Kidney (tissue), 14 donors: Measurements from ENCODE around the gene FHAD1. TPM values are rescaled to one million over a fixed set of nuclear protein-coding genes. Genes with fewer than 3 reads are reported as not detected.

ENCODE experiments used
- DNase-seq, 5 donors: peaks; one replicate each; pipeline ENCODE4 v3.0.0-alpha.2; 2013 to 2020
- FAIRE-seq: peaks from 2 replicates; lab custom pipeline; 2012; peaks lifted over from hg19 to GRCh38; lab: Jason Lieb, UNC
- H3K27ac ChIP-seq, 2 donors: one replicate each; pipeline ENCODE4 v1.7.0; 2013; ENCODE audit warnings: low read depth in 2 of 2, low read length in 2 of 2, inconsistent platforms in 1 of 2
- H3K27me3 ChIP-seq: one replicate; pipeline ENCODE4 v1.7.1; 2013; ENCODE audit warnings: low read length, inconsistent platforms; ENCODE audit not compliant: control insufficient read depth, insufficient read depth
- H3K36me3 ChIP-seq, 3 donors: one replicate each; pipeline versions ENCODE4 v1.7.0 to v1.7.1; 2013; ENCODE audit warnings: low read length in 3 of 3, control low read depth in 1 of 3, inconsistent platforms in 1 of 3; ENCODE audit not compliant: insufficient read depth in 3 of 3, control insufficient read depth in 2 of 3
- H3K4me1 ChIP-seq, 3 donors: one replicate each; pipeline versions ENCODE4 v1.7.0 to v1.7.1; 2013; ENCODE audit warnings: low read length in 3 of 3, inconsistent platforms in 1 of 3, low read depth in 1 of 3; ENCODE audit not compliant: control insufficient read depth in 2 of 3, insufficient read depth in 2 of 3
- H3K4me3 ChIP-seq, 3 donors: one replicate each; pipeline versions ENCODE4 v1.7.0 to v1.8.1; 2013; ENCODE audit warnings: low read length in 3 of 3, control low read depth in 1 of 3, inconsistent platforms in 1 of 3
- H3K9ac ChIP-seq, 3 donors: one replicate each; pipeline versions ENCODE4 v1.7.0 to v1.7.1; 2013; ENCODE audit warnings: low read length in 3 of 3, control low read depth in 1 of 3, inconsistent platforms in 1 of 3
- H3K9me3 ChIP-seq, 3 donors: one replicate each; pipeline versions ENCODE4 v1.7.0 to v1.7.1; 2013; ENCODE audit warnings: low read length in 3 of 3, control low read depth in 1 of 3, inconsistent platforms in 1 of 3; ENCODE audit not compliant: control insufficient read depth in 2 of 3, insufficient read depth in 1 of 3
- intact Hi-C: fragments of 100-400 bp; cut with DNase I; formaldehyde crosslinking; loops from one replicate; pipeline ENCODE4 v1.11.1; 2022
- polyA plus RNA-seq: library from polyadenylated mRNA; stranded (reverse); fragments of 350-450 nt; fragmentation: Illumina TruSeq; extraction: RNeasy Lipid Tissue Mini Kit (QIAGEN cat#74804); gene quantifications from one replicate; pipeline ENCODE4 v1.2.3, GENCODE V29; 2014; ENCODE audit warnings: low read depth, low replicate concordance; ENCODE audit not compliant: insufficient read depth
- total RNA-seq: library from RNA; stranded (reverse); fragmentation: NEBNext Ultra II Directional; extraction: Animal tissue kit (Norgen Biotek cat#: 25700); gene quantifications from one replicate; pipeline ENCODE4 v1.2.1, GENCODE V29; 2021
- TF ChIP-seq, protein P1 (sequence below): IDR thresholded peaks from 3 replicates; pipeline ENCODE4 v1.5.1; 2012; ENCODE audit warnings: mild to moderate bottlenecking, moderate library complexity, borderline replicate concordance; ENCODE audit not compliant: insufficient read depth; ENCODE audit errors: extremely low read depth
- donor health status: control.
- donor health status: control.
- donor health status: control.
- donor health status: control.
- donor health status: control.
- donor health status: DM: yes; HTN: yes; CAD: no.
- donor health status: Normal renal cell carcinoma (clear cell type).

FHAD1 gene
- total and polyA plus RNA-seq, 2 donors from 2014 or later = 0.84 to 4.2 TPM

DNA sequence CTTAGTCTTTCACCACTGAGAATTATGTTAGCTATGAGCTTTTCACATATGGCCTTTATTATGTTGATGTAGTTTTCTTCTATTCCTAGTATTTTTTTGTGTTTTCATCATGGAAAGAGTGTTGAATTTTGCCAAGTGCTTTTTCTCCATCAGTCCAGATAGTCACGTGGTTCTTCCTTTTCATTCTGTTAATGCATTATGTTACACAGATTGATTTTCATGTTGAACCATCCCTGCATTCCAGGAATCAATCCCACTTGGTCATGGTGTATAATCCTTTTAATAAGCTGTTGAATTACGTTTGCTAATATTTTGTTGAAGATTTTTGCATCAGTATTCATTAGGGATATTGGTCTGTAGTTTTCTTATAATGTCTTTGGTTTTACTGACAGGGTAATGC, 17.7 kb downstream of the FHAD1 start:
- TF ChIP-seq, protein P1, sequence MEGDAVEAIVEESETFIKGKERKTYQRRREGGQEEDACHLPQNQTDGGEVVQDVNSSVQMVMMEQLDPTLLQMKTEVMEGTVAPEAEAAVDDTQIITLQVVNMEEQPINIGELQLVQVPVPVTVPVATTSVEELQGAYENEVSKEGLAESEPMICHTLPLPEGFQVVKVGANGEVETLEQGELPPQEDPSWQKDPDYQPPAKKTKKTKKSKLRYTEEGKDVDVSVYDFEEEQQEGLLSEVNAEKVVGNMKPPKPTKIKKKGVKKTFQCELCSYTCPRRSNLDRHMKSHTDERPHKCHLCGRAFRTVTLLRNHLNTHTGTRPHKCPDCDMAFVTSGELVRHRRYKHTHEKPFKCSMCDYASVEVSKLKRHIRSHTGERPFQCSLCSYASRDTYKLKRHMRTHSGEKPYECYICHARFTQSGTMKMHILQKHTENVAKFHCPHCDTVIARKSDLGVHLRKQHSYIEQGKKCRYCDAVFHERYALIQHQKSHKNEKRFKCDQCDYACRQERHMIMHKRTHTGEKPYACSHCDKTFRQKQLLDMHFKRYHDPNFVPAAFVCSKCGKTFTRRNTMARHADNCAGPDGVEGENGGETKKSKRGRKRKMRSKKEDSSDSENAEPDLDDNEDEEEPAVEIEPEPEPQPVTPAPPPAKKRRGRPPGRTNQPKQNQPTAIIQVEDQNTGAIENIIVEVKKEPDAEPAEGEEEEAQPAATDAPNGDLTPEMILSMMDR = no peak
- Histone ChIP-seq H3K4me3 (no peak overlapping the region), H3K9me3 (peaks cover 0 to 2% (median 0%) of the 10 kb centered on the region in 3 donors), H3K27me3 (no peaks in the 10 kb centered on the region), H3K4me1 (peaks cover 0 to 9% (median 0%) of the 10 kb centered on the region in 3 donors), H3K36me3 (no peaks in the 10 kb centered on the region), H3K27ac (no peak overlapping the region), H3K9ac (no peak overlapping the region)
- FAIRE-seq (no peak), DNase-seq (no peak)
- intact Hi-C loops = no loop called here

DNA sequence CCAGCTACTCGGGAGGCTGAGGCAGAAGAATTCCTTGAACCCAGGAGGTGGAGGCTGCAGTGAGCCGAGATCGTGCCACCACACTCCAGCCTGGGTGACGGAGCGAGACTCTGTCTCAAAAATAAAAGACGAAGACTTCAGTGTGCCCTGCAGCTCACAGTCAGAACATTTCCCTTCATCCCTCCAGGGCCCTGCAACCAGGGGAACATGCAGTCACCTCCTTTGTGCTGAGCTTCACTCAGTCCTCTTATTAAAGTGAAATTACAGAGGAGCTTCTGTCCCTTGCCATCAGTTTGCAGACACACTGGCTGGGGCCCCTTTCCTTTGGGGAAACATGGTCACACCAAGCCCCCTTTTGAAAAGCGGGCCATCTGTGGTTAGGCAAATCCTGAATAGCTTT, 24.2 kb downstream of the FHAD1 start:
- no peak overlapping the region for H3K9ac ChIP-seq
- H3K27me3 ChIP-seq = no peaks in the 10 kb centered on the region
- no peak for FAIRE-seq
- H3K36me3 ChIP-seq = no peaks in the 10 kb centered on the region
- TF ChIP-seq, protein P1 = no peak
- peaks cover 0 to 4% (median 0%) of the 10 kb centered on the region in 3 donors for H3K4me1 ChIP-seq
- intact Hi-C loops = loop anchor here (5.0 kb wide), 1 partner anchor 119 kb away; the partner anchor contains the start of gene TMEM51
- H3K9me3 ChIP-seq = no peaks in the 10 kb centered on the region
- H3K4me3 ChIP-seq = no peak overlapping the region
- H3K27ac ChIP-seq = no peak overlapping the region
- no peak for DNase-seq

DNA sequence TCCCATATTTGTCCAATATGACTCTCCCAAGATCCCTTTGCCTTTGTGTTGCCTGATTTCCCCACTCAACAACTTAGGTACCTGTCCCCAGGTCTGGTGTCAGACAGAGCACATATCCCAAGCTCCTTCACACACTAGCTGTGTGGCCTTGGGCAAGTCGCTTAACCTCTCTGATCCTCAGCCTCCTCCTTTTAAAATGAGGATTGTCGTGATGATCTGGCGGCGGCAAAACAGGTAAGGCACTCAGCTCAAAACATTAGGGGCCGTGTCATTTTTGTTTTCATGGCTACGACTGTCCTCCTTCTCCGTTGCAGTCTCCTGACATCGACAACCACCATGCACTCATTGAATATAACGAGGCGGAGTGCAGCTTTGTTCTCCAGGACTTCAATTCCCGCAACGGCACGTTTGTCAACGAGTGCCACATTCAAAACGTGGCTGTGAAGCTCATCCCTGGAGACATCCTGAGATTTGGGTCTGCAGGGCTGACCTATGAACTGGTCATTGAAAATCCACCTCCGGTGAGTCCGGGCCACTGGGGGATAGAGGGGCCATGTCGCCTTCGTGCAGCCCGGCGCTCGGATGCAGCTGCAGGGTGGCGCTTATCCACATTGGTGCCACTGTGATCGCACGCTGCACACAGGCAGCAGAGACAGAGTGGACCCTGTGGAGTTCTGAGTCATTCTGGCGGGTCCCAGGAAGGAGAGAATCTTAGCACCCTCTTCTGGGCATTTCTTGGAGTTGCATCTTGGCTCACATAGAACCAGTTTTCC, 25.2 kb downstream of the FHAD1 start:
- no peak overlapping the region for H3K27ac ChIP-seq
- TF ChIP-seq, protein P1 = peak; percentile 86
- DNase-seq (peak; percentile 72 to 92 (median 82)), FAIRE-seq (no peak)
- no peaks in the 10 kb centered on the region for H3K36me3 ChIP-seq
- no peaks in the 10 kb centered on the region for H3K27me3 ChIP-seq
- no peaks in the 10 kb centered on the region for H3K9me3 ChIP-seq
- peaks cover 0 to 4% (median 0%) of the 10 kb centered on the region in 3 donors for H3K4me1 ChIP-seq
- H3K9ac ChIP-seq = peak overlapping the region in 1 of 3 donors; percentile 23
- peak overlapping the region in 1 of 3 donors; percentile 40 for H3K4me3 ChIP-seq
- intact Hi-C loops = loop anchor here (5.0 kb wide), 1 partner anchor 120 kb away; the partner anchor contains the start of gene TMEM51
